ENCODE data around the gene NOTCH3.

GRCh38 chr19:15124572-15125231 is 76.1 kb downstream of the NOTCH3 start:
- TF ChIP-seq, protein P1, sequence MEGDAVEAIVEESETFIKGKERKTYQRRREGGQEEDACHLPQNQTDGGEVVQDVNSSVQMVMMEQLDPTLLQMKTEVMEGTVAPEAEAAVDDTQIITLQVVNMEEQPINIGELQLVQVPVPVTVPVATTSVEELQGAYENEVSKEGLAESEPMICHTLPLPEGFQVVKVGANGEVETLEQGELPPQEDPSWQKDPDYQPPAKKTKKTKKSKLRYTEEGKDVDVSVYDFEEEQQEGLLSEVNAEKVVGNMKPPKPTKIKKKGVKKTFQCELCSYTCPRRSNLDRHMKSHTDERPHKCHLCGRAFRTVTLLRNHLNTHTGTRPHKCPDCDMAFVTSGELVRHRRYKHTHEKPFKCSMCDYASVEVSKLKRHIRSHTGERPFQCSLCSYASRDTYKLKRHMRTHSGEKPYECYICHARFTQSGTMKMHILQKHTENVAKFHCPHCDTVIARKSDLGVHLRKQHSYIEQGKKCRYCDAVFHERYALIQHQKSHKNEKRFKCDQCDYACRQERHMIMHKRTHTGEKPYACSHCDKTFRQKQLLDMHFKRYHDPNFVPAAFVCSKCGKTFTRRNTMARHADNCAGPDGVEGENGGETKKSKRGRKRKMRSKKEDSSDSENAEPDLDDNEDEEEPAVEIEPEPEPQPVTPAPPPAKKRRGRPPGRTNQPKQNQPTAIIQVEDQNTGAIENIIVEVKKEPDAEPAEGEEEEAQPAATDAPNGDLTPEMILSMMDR (IDR thresholded peaks at IDR 0.05; ENCODE audit: low read length) = no peak
- TF ChIP-seq EZH2 (IDR thresholded peaks at IDR 0.05; ENCODE audit: borderline replicate concordance, low read length) = no peak
